Trophoblast cell (in vitro differentiated cells and primary cell): ENCODE results near the gene F10.

Experiments used
- DNase-seq, 2 donors: peaks; one replicate each; pipeline ENCODE4 v3.0.0-alpha.2; 2016
- H2AFZ ChIP-seq: 2 replicates; pipeline ENCODE4 v1.6.1; 2013; ENCODE audit warnings: low read length, moderate library complexity, mild to moderate bottlenecking; ENCODE audit not compliant: insufficient read depth, poor library complexity
- H2AK5ac ChIP-seq: 2 replicates; pipeline ENCODE4 v1.6.1; 2013; ENCODE audit warnings: mild to moderate bottlenecking, low read length
- H2BK120ac ChIP-seq: 2 replicates; pipeline ENCODE4 v1.6.1; 2013; ENCODE audit warnings: low read length, mild to moderate bottlenecking, moderate library complexity; ENCODE audit not compliant: insufficient read depth, poor library complexity
- H2BK12ac ChIP-seq: 2 replicates; pipeline ENCODE4 v1.6.1; 2013; ENCODE audit warnings: mild to moderate bottlenecking, low read length, moderate library complexity
- H2BK5ac ChIP-seq: 2 replicates; pipeline ENCODE4 v1.6.1; 2013; ENCODE audit warnings: low read length, low read depth, moderate library complexity, mild to moderate bottlenecking; ENCODE audit not compliant: poor library complexity
- H3K14ac ChIP-seq: 2 replicates; pipeline ENCODE4 v1.6.1; 2013; ENCODE audit warnings: mild to moderate bottlenecking, low read length
- H3K18ac ChIP-seq: 2 replicates; pipeline ENCODE4 v1.6.1; 2013; ENCODE audit warnings: mild to moderate bottlenecking, low read length
- H3K23ac ChIP-seq: 2 replicates; pipeline ENCODE4 v1.6.1; 2013; ENCODE audit warnings: low read length
- H3K27ac ChIP-seq: 2 replicates; pipeline ENCODE4 v1.5.1; 2013; ENCODE audit warnings: low read depth, mild to moderate bottlenecking, inconsistent platforms, low read length, moderate library complexity
- H3K27me3 ChIP-seq: 2 replicates; pipeline ENCODE4 v1.6.1; 2013; ENCODE audit warnings: inconsistent platforms, mild to moderate bottlenecking, low read length, moderate library complexity; ENCODE audit not compliant: insufficient read depth
- H3K36me3 ChIP-seq, 2 experiments: 1 replicate in 1 of 2; 2 replicates in 1 of 2; pipeline ENCODE4 v1.6.1; 2013; ENCODE audit warnings: low read length in 2 of 2, mild to moderate bottlenecking in 2 of 2, moderate library complexity in 1 of 2; ENCODE audit not compliant: insufficient read depth in 2 of 2, control insufficient read depth in 1 of 2
- H3K4ac ChIP-seq: 2 replicates; pipeline ENCODE4 v1.6.1; 2013; ENCODE audit warnings: low read depth, mild to moderate bottlenecking, low read length, moderate library complexity
- H3K4me1 ChIP-seq, 2 experiments: 1 replicate in 1 of 2; 2 replicates in 1 of 2; pipeline ENCODE4 v1.6.1; 2013; ENCODE audit warnings: low read length in 2 of 2, mild to moderate bottlenecking in 2 of 2, moderate library complexity in 1 of 2; ENCODE audit not compliant: insufficient read depth in 2 of 2, control insufficient read depth in 1 of 2
- H3K4me2 ChIP-seq: 2 replicates; pipeline ENCODE4 v1.6.1; 2013; ENCODE audit warnings: inconsistent platforms, mild to moderate bottlenecking, low read length, moderate library complexity
- H3K4me3 ChIP-seq: 2 replicates; pipeline ENCODE4 v1.5.1; 2013; ENCODE audit warnings: mild to moderate bottlenecking, low read depth, low read length, inconsistent platforms
- H3K79me1 ChIP-seq: one replicate; pipeline ENCODE4 v1.6.1; 2013; ENCODE audit warnings: low read length
- H3K79me2 ChIP-seq: 2 replicates; pipeline ENCODE4 v1.6.1; 2013; ENCODE audit warnings: low read length, mild to moderate bottlenecking; ENCODE audit not compliant: control insufficient read depth, insufficient read depth, poor library complexity
- H3K9ac ChIP-seq: 2 replicates; pipeline ENCODE4 v1.6.1; 2013; ENCODE audit warnings: mild to moderate bottlenecking, low read length
- H3K9me3 ChIP-seq: 2 replicates; pipeline ENCODE4 v1.6.1; 2013; ENCODE audit warnings: low read depth, mild to moderate bottlenecking, control low read depth, inconsistent platforms, low read length; ENCODE audit not compliant: insufficient read depth
- H4K12ac ChIP-seq: 2 replicates; pipeline ENCODE4 v1.6.1; 2013; ENCODE audit warnings: low read depth, mild to moderate bottlenecking, low read length, moderate library complexity
- H4K8ac ChIP-seq: 2 replicates; pipeline ENCODE4 v1.6.1; 2013; ENCODE audit warnings: low read depth, mild to moderate bottlenecking, low read length, moderate library complexity
- H4K91ac ChIP-seq: one replicate; pipeline ENCODE4 v1.6.1; 2013; ENCODE audit warnings: low read depth, mild to moderate bottlenecking, low read length, moderate library complexity
- WGBS: extraction: QIAGEN DNeasy Blood & Tissue Kit; methylation state at CpG from one replicate; pipeline ENCODE4 v1.1.7; 2013; ENCODE audit warnings: missing lambda C conversion rate; ENCODE audit not compliant: insufficient read length, insufficient coverage; ENCODE audit errors: extremely low coverage; 5-methylcytosine and 5-hydroxymethylcytosine counted together

Gene F10

DNA sequence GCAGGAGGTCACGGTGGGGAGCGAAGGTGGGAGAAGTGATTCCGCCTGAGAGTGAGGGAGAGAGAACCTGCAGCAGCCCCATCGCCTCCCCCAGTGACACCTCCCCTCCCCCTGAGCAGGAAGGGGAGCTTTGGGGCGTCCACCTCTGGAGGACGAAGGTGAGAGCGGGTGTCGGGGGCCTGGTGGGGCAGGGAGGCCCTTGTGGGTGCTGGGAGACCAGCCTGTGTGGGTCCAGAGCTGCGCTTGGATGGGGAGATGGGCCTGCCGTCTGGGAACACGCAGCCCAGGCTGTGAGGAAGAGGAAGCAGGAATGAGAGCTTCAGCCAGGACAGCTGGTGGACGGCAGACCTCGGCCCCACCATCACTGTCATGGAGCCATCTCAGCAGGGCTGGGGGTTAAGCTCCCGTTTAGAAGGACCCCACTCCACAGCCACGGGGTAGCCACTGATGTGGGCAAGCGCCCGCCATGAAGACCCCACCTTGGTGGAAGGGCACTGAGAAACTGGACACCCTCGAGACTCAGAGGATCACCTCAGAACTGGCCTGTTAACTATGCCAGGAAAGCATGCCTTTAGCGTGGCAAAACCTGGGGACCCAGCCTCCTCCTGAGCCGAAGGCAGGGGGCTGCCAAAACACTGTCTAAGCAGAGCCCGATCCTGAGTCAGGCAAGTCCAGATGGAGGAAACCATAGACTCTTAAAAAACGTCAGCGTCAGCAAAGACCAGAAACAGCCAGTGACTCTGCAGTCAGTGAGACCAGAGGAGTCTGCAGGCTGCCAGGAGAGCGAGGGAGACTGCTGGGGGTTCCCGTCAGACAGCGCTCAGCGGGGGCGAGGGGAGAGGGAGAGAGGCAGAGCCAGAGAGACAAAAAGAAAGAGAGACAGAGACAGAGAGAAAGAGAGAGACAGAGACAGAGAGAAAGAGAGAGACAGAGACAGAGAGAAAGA is 29.4 kb downstream of the F10 start:
- peaks cover 13% of the 10 kb centered on the region for H3K27me3 ChIP-seq
- H3K23ac ChIP-seq: no peak overlapping the region
- no peak overlapping the region for H4K91ac ChIP-seq
- no peak overlapping the region for H4K8ac ChIP-seq
- DNase-seq: no peak
- no peak overlapping the region for H3K18ac ChIP-seq
- no peak overlapping the region for H4K12ac ChIP-seq
- H2BK120ac ChIP-seq: no peak overlapping the region
- WGBS: no CpG with 5 or more reads among the region's 28 CpGs
- H3K27ac ChIP-seq: no peak overlapping the region
- H2AFZ ChIP-seq: no peak overlapping the region
- H3K14ac ChIP-seq: no peak overlapping the region
- no peak overlapping the region for H3K4me2 ChIP-seq
- H3K79me1 ChIP-seq: peaks cover 5% of the 10 kb centered on the region
- H3K36me3 ChIP-seq: no peaks in the 10 kb centered on the region
- no peak overlapping the region for H3K9ac ChIP-seq
- no peak overlapping the region for H3K4ac ChIP-seq
- no peak overlapping the region for H3K4me3 ChIP-seq
- H2BK5ac ChIP-seq: no peak overlapping the region
- H3K9me3 ChIP-seq: peaks cover 5% of the 10 kb centered on the region
- H3K79me2 ChIP-seq: peaks cover 4% of the 10 kb centered on the region
- H3K4me1 ChIP-seq: peaks cover 8 to 10% of the 10 kb centered on the region in 2 experiments
- H2BK12ac ChIP-seq: no peak overlapping the region
- no peak overlapping the region for H2AK5ac ChIP-seq

DNA sequence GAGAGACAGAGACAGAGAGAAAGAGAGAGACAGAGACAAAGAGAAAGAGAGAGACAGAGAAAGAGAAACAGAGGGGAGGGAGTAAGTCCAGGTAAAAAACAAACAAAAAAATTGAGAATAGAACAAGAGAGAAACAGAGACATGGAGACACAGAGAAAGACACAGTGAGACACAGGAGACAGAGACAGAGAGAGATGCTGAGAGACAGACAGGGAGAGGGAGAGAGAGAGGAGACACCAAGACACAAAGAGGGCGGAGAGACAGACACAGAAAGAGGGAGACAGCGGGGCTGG is 30.0 kb downstream of the F10 start:
- H3K36me3 ChIP-seq: no peaks in the 10 kb centered on the region
- no peak overlapping the region for H2BK5ac ChIP-seq
- no peak overlapping the region for H3K4me3 ChIP-seq
- no peak overlapping the region for H2BK12ac ChIP-seq
- H3K79me2 ChIP-seq: peaks cover 4% of the 10 kb centered on the region
- H3K27me3 ChIP-seq: peaks cover 13% of the 10 kb centered on the region
- no peak overlapping the region for H3K9ac ChIP-seq
- peak overlapping the region; percentile 77 for H4K8ac ChIP-seq
- peaks cover 6% of the 10 kb centered on the region for H3K9me3 ChIP-seq
- WGBS: no CpG with 5 or more reads among the region's 2 CpGs
- no peak overlapping the region for H2BK120ac ChIP-seq
- H4K91ac ChIP-seq: no peak overlapping the region
- H2AK5ac ChIP-seq: no peak overlapping the region
- H3K4me1 ChIP-seq: peaks cover 8 to 10% of the 10 kb centered on the region in 2 experiments
- H3K79me1 ChIP-seq: peaks cover 5% of the 10 kb centered on the region
- no peak overlapping the region for H3K18ac ChIP-seq
- H3K4ac ChIP-seq: no peak overlapping the region
- H4K12ac ChIP-seq: peak overlapping the region; percentile 10
- H2AFZ ChIP-seq: peak overlapping the region; percentile 78
- no peak for DNase-seq
- no peak overlapping the region for H3K14ac ChIP-seq
- no peak overlapping the region for H3K23ac ChIP-seq
- no peak overlapping the region for H3K27ac ChIP-seq
- H3K4me2 ChIP-seq: peak overlapping the region; percentile 83

DNA sequence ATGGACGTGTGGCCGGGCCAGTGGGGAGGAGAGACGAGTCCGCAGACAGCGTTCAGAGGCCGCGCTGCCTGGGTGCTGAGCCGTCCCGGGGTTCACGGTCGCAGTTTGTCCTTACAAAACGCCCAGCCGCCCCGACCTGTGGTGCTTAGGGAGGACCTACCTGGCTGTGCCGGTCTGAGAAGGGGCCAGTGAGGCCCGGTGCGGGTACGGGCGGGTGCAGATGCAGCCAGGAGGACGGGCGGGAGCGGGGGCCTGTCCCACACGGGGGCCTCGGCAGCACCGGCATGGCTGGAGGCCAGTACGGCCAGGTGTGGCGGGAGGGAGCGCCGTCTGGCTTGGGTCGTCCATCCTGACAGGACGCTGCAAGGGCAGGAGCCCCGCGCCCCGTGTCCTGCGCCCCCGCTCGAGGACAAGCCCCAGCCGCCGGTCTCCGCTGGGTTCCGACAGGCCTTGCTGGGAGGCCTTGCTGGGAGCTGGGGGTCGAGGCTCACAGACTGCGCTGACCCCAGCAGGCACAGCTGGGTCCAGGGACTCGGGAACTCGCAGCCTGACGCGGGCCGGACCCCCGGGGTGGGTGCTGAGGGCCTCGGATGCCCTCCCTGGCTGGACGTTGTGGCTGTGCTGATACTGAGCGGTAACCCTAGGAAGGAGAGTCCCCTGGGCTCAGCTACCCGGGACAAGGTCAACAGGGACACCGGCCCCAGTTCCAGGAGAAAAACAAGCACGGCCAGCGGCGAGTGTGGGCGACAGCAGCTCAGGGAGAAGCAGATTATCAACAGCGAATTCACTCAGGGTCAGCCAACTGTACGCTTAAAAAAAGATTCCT is 30.6 kb downstream of the F10 start:
- WGBS: no CpG with 5 or more reads among the region's 60 CpGs
- Histone ChIP-seq H3K23ac (no peak overlapping the region), H2AK5ac (no peak overlapping the region), H3K4me3 (peak overlapping the region; percentile 51), H4K12ac (peak overlapping the region; percentile 10), H3K27me3 (peaks cover 13% of the 10 kb centered on the region), H2AFZ (peak overlapping the region; percentile 78), H3K18ac (peak overlapping the region; percentile 2), H3K4me2 (peak overlapping the region; percentile 83), H4K91ac (no peak overlapping the region), H3K79me1 (peaks cover 5% of the 10 kb centered on the region), H2BK120ac (no peak overlapping the region), H3K4ac (no peak overlapping the region), H3K79me2 (peaks cover 4% of the 10 kb centered on the region), H3K9ac (peak overlapping the region; percentile 17), H3K9me3 (peaks cover 6% of the 10 kb centered on the region), H2BK12ac (no peak overlapping the region), H3K4me1 (peaks cover 8 to 10% of the 10 kb centered on the region in 2 experiments), H3K36me3 (no peaks in the 10 kb centered on the region), H3K14ac (peak overlapping the region; percentile 16), H2BK5ac (no peak overlapping the region), H4K8ac (peak overlapping the region; percentile 77), H3K27ac (no peak overlapping the region)
- no peak for DNase-seq

DNA sequence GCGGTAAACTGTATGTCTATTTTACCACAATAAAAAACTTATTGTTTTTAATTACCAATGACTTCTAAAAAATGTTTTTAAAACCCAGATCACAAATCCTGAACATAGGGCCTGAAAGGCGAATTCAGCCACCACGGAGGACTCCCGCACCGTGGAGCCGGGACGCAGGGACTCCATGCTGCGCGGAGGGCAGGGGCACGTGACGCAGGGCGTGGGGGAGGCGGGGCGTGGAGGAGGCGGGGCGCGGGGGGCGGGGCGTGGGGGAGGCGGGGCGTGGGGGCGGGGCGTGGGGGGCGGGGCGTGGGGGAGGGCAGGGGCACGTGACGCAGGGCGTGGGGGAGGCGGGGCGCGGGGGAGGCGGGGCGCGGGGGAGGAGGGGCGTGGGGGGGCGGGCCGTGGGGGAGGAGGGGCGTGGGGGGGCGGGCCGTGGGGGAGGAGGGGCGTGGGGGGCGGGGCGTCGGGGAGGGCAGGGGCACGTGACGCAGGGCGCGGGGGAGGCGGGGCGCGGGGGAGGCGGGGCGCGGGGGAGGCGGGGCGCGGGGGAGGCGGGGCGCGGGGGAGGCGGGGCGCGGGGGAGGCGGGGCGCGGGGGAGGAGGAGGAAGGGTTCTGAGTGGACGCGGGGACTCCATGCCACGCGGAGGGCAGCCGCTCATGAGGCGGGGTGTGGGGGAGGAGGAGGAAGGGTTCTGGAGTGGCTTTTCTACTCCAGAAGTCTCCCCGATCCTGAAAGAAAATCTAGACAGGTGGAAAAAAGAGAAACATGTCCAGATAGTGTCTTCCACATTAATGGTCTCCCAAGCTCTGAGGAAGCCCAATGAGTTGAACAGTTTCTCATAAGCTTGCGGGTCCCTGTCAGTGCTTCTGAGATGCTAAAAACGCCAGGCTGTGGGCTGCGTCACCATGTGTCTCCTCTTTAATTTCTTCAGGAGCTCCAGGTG is 31.5 kb downstream of the F10 start:
- Histone ChIP-seq H3K36me3 (no peaks in the 10 kb centered on the region), H4K91ac (no peak overlapping the region), H3K14ac (no peak overlapping the region), H3K9me3 (peaks cover 5% of the 10 kb centered on the region), H3K79me1 (peaks cover 5% of the 10 kb centered on the region), H3K4me2 (peak overlapping the region; percentile 83), H2BK120ac (no peak overlapping the region), H2AFZ (no peak overlapping the region), H2AK5ac (no peak overlapping the region), H4K12ac (no peak overlapping the region), H3K23ac (no peak overlapping the region), H3K27ac (no peak overlapping the region), H3K4me1 (peaks cover 8 to 10% of the 10 kb centered on the region in 2 experiments), H3K18ac (no peak overlapping the region), H3K9ac (no peak overlapping the region), H2BK12ac (no peak overlapping the region), H3K4me3 (no peak overlapping the region), H2BK5ac (no peak overlapping the region), H3K79me2 (peaks cover 4% of the 10 kb centered on the region), H3K4ac (no peak overlapping the region), H3K27me3 (peaks cover 13% of the 10 kb centered on the region), H4K8ac (no peak overlapping the region)
- no CpG with 5 or more reads among the region's 76 CpGs for WGBS
- peak; percentile 28 to 74 for DNase-seq
